Measurements from ENCODE around the gene STK38. TPM values are rescaled to one million over a fixed set of nuclear protein-coding genes. Genes with fewer than 3 reads are reported as not detected.
"Not testable (repeated sequence)": the region's sequence is repeated elsewhere in the genome, so short reads cannot be mapped to it uniquely, and the experiment has no call there.

STK38 gene
- total RNA-seq, 2 donors from 2014 or later: 23.1 to 23.2 TPM

DNA sequence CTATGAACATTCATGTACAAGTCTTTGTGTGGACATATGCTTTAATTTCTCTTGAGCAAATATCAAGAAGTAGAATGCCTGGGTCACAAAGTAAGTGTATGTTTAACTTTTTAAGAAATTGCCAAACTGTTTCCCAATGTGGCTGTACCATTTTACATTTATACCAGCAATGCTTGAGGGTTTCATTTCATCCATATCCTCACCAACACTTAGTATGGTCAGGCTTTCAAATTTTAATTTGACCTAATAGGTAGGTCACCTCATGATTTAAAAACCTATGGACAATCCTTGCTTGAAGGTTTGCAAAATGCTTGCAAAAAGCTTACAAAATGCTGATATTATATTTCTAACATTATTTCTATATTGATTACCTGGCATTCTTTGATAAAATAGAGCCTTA is 27.4 kb upstream of the STK38 start:
- no peak overlapping the region for H3K27ac ChIP-seq
- no peak overlapping the region for H3K4me3 ChIP-seq
- no peaks in the 10 kb centered on the region for H3K9me3 ChIP-seq
- no peaks in the 10 kb centered on the region for H3K27me3 ChIP-seq (replicated peaks; ENCODE audit: insufficient read depth)
- no peak for ATAC-seq (ENCODE audit: insufficient number of reproducible peaks, low FRiP score, low read depth)
- H3K36me3 ChIP-seq: no peaks in the 10 kb centered on the region
- H3K4me1 ChIP-seq (ENCODE audit: control insufficient read depth in 1 of 2, low read depth in 2 of 2): peaks cover 5 to 17% of the 10 kb centered on the region in 2 donors
- no peak for DNase-seq (ENCODE audit: low spot score)
- TF ChIP-seq, protein P1, sequence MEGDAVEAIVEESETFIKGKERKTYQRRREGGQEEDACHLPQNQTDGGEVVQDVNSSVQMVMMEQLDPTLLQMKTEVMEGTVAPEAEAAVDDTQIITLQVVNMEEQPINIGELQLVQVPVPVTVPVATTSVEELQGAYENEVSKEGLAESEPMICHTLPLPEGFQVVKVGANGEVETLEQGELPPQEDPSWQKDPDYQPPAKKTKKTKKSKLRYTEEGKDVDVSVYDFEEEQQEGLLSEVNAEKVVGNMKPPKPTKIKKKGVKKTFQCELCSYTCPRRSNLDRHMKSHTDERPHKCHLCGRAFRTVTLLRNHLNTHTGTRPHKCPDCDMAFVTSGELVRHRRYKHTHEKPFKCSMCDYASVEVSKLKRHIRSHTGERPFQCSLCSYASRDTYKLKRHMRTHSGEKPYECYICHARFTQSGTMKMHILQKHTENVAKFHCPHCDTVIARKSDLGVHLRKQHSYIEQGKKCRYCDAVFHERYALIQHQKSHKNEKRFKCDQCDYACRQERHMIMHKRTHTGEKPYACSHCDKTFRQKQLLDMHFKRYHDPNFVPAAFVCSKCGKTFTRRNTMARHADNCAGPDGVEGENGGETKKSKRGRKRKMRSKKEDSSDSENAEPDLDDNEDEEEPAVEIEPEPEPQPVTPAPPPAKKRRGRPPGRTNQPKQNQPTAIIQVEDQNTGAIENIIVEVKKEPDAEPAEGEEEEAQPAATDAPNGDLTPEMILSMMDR (IDR thresholded peaks at IDR 0.05): no peak

DNA sequence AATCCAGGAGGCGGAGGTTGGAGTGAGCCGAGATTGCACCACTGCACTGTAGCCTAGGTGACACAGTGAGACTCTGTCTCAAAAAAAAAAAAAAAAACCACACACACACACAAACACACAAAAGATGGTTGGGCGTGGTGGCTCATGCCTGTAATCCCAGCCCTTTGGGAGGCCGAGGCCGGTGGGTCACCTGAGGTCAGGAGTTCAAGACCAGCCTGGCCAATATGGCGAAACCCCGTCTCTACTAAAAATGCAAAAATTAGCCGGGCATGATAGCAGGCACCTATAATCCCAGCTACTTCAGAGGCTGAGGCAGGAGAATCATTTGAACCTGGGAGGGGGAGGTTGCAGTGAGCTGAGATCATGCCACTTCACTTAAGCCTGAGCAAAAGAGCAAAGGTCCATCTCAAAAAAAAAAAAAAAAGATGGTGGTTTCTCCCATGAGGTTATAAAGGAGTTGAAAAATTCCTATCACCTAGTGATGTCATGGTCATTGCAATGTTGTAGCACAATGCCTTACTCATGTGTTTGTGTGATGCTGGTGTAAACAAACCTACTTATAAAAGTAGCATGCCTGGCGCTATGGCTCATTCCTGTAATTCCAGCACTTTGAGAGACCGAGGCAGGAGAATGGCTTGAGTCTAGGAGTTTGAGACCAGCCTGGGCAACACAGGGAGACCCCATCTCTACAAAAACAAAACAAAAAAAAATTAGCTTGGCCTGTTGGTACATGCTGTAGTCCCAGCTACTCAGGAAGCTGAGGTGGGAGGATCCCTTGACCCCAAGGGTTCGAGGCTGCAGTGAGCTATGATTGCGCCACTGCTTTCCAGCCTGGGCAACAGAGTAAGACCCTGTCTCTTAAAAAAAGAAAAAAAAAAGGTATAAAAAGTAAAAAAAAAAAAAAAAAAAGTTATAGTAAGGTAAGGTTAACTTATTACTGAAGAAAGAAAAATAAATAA is 25.4 kb upstream of the STK38 start:
- not testable (repeated sequence) for H3K4me3 ChIP-seq; DNase-seq (ENCODE audit: low spot score); H3K27me3 ChIP-seq (replicated peaks; ENCODE audit: insufficient read depth); H3K27ac ChIP-seq; ATAC-seq (ENCODE audit: insufficient number of reproducible peaks, low FRiP score, low read depth); H3K36me3 ChIP-seq; H3K4me1 ChIP-seq (ENCODE audit: control insufficient read depth in 1 of 2, low read depth in 2 of 2); H3K9me3 ChIP-seq

DNA sequence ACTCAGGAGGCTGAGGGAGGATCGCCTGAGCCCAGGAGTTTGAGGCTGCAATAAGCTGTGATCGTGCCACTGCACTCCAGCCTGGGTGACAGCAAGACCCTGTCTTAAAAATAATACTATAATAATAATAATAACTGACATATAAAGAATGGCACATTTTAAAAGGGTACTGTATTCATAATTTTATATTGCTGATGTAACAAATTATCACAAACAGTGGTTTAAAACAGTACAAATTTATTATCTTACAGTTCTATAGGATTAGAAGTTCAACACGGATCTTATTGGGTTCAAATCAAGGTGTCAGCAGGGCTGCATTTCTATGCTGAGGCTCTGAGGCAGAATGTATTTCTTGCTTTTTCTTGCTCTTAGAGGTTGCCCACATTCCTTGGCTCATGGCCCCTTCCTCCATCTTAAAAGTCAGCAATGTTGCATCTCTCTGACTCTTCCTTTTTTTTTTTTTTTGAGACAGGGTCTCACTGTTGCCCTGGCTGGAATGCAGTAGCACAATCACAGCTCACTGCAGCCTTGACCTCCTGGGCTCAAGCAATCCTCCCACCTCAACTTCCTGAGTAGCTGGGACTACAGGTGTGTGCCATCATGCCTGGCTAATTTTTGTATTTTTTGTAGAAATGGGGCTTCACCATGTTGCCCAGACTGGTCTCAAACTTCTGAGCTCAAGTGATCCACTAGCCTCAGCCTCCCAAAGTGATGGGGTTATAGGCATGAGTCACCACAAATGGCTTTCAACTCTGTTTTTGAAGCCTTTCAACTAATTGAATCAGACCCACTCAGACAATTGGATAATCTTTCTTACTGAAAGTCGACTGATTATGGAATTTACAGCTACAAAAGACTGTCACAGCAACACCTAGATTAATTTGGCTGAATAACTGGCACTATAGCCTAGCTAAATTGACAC is 24.1 kb upstream of the STK38 start:
- Histone ChIP-seq H3K36me3 (no peaks in the 10 kb centered on the region), H3K4me3 (no peak overlapping the region), H3K9me3 (no peaks in the 10 kb centered on the region), H3K27ac (no peak overlapping the region), H3K4me1 (ENCODE audit: control insufficient read depth in 1 of 2, low read depth in 2 of 2) (no peaks in the 10 kb centered on the region), H3K27me3 (replicated peaks; ENCODE audit: insufficient read depth) (no peaks in the 10 kb centered on the region)
- ATAC-seq (ENCODE audit: insufficient number of reproducible peaks, low FRiP score, low read depth): no peak
- no peak for DNase-seq (ENCODE audit: low spot score)
- TF ChIP-seq, protein P1 (IDR thresholded peaks at IDR 0.05): no peak

DNA sequence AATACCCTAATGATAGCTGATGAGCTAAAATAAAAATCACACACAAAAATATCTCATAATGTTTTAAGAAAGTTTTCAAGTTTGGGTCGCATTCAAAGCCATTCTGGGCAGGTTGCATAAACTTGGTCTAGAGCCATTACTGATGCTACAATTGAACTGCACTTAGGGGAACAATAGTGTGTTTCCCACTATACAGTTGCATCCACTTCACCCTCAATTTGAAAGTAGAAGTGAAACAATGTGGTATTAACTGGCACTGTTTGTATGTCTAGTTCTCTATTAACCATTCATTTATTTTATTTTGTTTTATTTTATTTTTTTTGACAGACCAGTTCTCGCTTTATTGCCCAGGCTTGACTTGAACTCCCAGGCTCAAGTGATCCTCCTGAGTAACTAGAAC is 23.0 kb upstream of the STK38 start:
- Histone ChIP-seq H3K4me3 (no peak overlapping the region), H3K4me1 (ENCODE audit: control insufficient read depth in 1 of 2, low read depth in 2 of 2) (no peaks in the 10 kb centered on the region), H3K27ac (no peak overlapping the region), H3K9me3 (no peaks in the 10 kb centered on the region), H3K27me3 (replicated peaks; ENCODE audit: insufficient read depth) (no peaks in the 10 kb centered on the region), H3K36me3 (no peaks in the 10 kb centered on the region)
- ATAC-seq (ENCODE audit: insufficient number of reproducible peaks, low FRiP score, low read depth) (no peak), DNase-seq (ENCODE audit: low spot score) (no peak)
- TF ChIP-seq, protein P1 (IDR thresholded peaks at IDR 0.05): no peak

DNA sequence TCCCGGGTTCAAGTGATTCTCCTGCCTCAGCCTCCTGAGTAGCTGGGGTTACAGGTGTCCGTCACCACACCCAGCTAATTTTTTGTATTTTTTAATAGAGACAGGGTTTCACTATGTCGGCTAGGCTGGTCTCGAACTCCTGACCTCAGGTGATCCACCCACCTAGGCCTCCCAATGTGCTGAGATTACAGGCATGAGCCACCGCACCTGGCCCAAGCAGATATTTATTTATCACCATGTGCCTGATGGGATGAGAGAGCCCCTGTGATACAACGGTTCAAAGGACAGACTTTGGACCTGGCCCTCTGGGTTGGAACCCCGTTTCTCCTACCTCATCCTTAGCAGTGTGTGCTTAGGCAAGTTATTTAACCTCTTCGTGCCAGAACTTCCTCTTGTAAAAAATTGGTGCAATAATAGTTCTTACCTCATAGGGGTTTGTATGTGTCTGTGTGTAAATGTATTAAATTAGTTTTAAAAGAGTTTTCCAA is 19.2 kb upstream of the STK38 start:
- TF ChIP-seq, protein P1 (IDR thresholded peaks at IDR 0.05): no peak
- Histone ChIP-seq H3K4me3 (no peak overlapping the region), H3K36me3 (no peaks in the 10 kb centered on the region), H3K4me1 (ENCODE audit: control insufficient read depth in 1 of 2, low read depth in 2 of 2) (no peaks in the 10 kb centered on the region), H3K27me3 (replicated peaks; ENCODE audit: insufficient read depth) (no peaks in the 10 kb centered on the region), H3K9me3 (no peaks in the 10 kb centered on the region), H3K27ac (no peak overlapping the region)
- no peak for DNase-seq (ENCODE audit: low spot score)
- ATAC-seq (ENCODE audit: insufficient number of reproducible peaks, low FRiP score, low read depth): no peak

Measured in thoracic aorta (tissue), 2 donors.